Endothelial cell of umbilical vein (primary cell): Measurements from ENCODE around the gene ALKBH5.

Experiments used
- CTCF ChIP-seq, 2 donors: IDR thresholded peaks; 1 replicate in 1 of 2; 2 replicates in 1 of 2; pipeline ENCODE4 v1.5.1; 2011; ENCODE audit warnings: low read length in 2 of 2, mild to moderate bottlenecking in 2 of 2, moderate library complexity in 2 of 2, control low read depth in 1 of 2, inconsistent platforms in 1 of 2, low read depth in 1 of 2; ENCODE audit not compliant: insufficient read depth in 1 of 2; ENCODE audit errors: extremely low read depth in 1 of 2
- FOS ChIP-seq: IDR thresholded peaks from 2 replicates; pipeline ENCODE4 v1.6.1; 2011; ENCODE audit warnings: mild to moderate bottlenecking, low read length, moderate library complexity, borderline replicate concordance; ENCODE audit not compliant: insufficient read depth
- JUN ChIP-seq: IDR thresholded peaks from 2 replicates; pipeline ENCODE4 v1.6.1; 2011; ENCODE audit warnings: borderline replicate concordance, low read depth; ENCODE audit not compliant: insufficient read length, insufficient read depth
- POLR2A ChIP-seq: IDR thresholded peaks from 2 replicates; pipeline ENCODE4 v1.6.1; 2012; ENCODE audit warnings: low read depth, mild to moderate bottlenecking, control low read depth, low read length
- POLR2AphosphoS5 ChIP-seq: IDR thresholded peaks from 2 replicates; pipeline ENCODE4 v1.6.1; 2012; ENCODE audit warnings: low read depth, mild to moderate bottlenecking, control low read depth, low read length, moderate library complexity; ENCODE audit not compliant: insufficient read depth

DNA sequence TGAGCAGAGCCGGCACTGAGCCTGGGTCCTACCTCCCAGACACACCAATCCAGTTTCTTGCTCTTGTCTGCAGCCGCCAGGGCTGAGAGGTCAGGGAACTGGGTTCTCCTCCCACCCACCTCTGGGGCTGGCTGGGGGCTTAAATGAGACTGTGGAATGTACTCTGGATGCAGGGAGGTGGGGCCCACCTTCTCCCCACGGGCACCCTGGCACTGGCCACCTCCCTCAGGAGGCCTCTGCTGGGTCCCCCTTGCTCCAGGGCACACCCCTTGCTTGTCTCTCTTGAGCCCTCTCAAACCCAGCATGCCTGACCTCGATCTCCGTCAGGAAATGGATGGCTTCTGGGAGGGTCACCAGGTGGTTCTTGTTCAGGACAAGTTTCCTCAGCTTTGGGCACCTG lies 68.5 kb downstream of the ALKBH5 start:
- TF ChIP-seq CTCF (IDR thresholded peaks at IDR 0.05; ENCODE audit: extremely low read depth in 1 of 2, insufficient read depth in 1 of 2, low read depth in 1 of 2, low read length in 2 of 2) (no peak), POLR2A (no peak), POLR2AphosphoS5 (no peak), JUN (no peak), FOS (no peak)
